ENCODE measurements around the gene RSL1D1.

DNA sequence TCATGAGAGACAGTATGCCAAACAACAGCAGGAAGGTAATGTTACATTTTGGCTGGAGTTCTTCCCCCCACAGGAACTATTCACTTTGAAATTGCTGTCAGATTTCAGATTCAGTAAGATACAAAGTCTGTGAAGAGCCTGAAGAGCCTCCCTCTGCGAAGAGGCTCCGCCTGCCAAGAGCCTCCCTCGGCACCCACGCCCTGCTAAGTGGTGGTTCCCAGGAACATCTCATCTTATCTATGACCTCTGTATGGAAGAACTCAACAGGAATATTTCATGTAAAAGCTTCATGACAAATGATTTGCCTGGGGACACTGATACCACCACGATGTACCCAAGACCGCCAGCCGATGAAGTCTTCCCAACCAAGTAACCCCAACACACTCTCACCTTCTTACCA is 57.5 kb downstream of the RSL1D1 start:
- TF ChIP-seq, protein P1, sequence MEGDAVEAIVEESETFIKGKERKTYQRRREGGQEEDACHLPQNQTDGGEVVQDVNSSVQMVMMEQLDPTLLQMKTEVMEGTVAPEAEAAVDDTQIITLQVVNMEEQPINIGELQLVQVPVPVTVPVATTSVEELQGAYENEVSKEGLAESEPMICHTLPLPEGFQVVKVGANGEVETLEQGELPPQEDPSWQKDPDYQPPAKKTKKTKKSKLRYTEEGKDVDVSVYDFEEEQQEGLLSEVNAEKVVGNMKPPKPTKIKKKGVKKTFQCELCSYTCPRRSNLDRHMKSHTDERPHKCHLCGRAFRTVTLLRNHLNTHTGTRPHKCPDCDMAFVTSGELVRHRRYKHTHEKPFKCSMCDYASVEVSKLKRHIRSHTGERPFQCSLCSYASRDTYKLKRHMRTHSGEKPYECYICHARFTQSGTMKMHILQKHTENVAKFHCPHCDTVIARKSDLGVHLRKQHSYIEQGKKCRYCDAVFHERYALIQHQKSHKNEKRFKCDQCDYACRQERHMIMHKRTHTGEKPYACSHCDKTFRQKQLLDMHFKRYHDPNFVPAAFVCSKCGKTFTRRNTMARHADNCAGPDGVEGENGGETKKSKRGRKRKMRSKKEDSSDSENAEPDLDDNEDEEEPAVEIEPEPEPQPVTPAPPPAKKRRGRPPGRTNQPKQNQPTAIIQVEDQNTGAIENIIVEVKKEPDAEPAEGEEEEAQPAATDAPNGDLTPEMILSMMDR (IDR thresholded peaks at IDR 0.05) = no peak
- TF ChIP-seq USF1 (IDR thresholded peaks at IDR 0.05; ENCODE audit: borderline replicate concordance, low read depth) (no peak), JUND (IDR thresholded peaks at IDR 0.05) (no peak), SIN3A (IDR thresholded peaks at IDR 0.05; ENCODE audit: borderline replicate concordance, low read depth, low read length) (no peak), TAF1 (IDR thresholded peaks at IDR 0.05; ENCODE audit: borderline replicate concordance, low read depth, low read length) (no peak), RAD21 (IDR thresholded peaks at IDR 0.05; ENCODE audit: low read length) (no peak), GABPA (IDR thresholded peaks at IDR 0.05; ENCODE audit: low read depth) (no peak), TEAD4 (IDR thresholded peaks at IDR 0.05; ENCODE audit: borderline replicate concordance, insufficient read depth) (no peak), ELF1 (IDR thresholded peaks at IDR 0.05) (no peak), POLR2AphosphoS5 (IDR thresholded peaks at IDR 0.05; ENCODE audit: low read depth, low read length) (no peak), FOXM1 (IDR thresholded peaks at IDR 0.05; ENCODE audit: low read depth) (no peak), MEF2A (IDR thresholded peaks at IDR 0.05; ENCODE audit: borderline replicate concordance, low read depth) (no peak), RCOR1 (IDR thresholded peaks at IDR 0.05; ENCODE audit: low read length) (no peak)
- TF ChIP-seq, protein P2, sequence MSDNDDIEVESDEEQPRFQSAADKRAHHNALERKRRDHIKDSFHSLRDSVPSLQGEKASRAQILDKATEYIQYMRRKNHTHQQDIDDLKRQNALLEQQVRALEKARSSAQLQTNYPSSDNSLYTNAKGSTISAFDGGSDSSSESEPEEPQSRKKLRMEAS (IDR thresholded peaks at IDR 0.05; ENCODE audit: low read depth) = no peak
